ENCODE measurements around the gene DDX6.

DDX6 gene

GRCh38 chr11:118807800-118808778, 17.1 kb upstream of the DDX6 start:
- TF ChIP-seq NFIC (IDR thresholded peaks at IDR 0.05) (no peak), CREB1 (IDR thresholded peaks at IDR 0.05; ENCODE audit: low read depth) (no peak), FOXM1 (IDR thresholded peaks at IDR 0.05; ENCODE audit: borderline replicate concordance, low read depth) (no peak), ZBTB7A (IDR thresholded peaks at IDR 0.05; ENCODE audit: low read depth) (no peak)
- TF ChIP-seq, protein P1, sequence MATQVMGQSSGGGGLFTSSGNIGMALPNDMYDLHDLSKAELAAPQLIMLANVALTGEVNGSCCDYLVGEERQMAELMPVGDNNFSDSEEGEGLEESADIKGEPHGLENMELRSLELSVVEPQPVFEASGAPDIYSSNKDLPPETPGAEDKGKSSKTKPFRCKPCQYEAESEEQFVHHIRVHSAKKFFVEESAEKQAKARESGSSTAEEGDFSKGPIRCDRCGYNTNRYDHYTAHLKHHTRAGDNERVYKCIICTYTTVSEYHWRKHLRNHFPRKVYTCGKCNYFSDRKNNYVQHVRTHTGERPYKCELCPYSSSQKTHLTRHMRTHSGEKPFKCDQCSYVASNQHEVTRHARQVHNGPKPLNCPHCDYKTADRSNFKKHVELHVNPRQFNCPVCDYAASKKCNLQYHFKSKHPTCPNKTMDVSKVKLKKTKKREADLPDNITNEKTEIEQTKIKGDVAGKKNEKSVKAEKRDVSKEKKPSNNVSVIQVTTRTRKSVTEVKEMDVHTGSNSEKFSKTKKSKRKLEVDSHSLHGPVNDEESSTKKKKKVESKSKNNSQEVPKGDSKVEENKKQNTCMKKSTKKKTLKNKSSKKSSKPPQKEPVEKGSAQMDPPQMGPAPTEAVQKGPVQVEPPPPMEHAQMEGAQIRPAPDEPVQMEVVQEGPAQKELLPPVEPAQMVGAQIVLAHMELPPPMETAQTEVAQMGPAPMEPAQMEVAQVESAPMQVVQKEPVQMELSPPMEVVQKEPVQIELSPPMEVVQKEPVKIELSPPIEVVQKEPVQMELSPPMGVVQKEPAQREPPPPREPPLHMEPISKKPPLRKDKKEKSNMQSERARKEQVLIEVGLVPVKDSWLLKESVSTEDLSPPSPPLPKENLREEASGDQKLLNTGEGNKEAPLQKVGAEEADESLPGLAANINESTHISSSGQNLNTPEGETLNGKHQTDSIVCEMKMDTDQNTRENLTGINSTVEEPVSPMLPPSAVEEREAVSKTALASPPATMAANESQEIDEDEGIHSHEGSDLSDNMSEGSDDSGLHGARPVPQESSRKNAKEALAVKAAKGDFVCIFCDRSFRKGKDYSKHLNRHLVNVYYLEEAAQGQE (IDR thresholded peaks at IDR 0.05; ENCODE audit: low read depth): no peak

DNA sequence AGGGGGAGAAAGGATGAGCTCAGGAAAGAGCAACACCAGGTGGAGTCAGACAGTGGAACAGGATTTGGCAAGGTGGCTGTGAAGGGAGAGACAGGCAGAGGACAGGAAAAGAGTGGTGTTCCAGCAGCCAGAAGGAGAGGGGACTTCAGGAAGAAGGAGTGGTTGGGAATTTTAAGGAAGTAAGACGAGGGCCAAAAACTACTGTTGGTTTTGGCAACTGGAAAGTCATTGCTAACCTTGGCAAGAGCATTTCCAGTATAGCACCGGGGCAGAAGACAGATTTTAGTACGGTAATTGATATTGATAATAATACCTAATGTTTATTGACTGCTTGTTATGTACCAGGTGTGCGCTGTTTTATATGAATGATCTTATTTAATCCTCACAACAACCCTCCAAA, 15.4 kb upstream of the DDX6 start:
- TF ChIP-seq USF1 (IDR thresholded peaks at IDR 0.05) (no peak), CEBPB (IDR thresholded peaks at IDR 0.05) (no peak), CREB1 (IDR thresholded peaks at IDR 0.05; ENCODE audit: low read depth) (no peak), NFIC (IDR thresholded peaks at IDR 0.05) (no peak), TAF1 (IDR thresholded peaks at IDR 0.05; ENCODE audit: low read depth) (no peak), RAD21 (IDR thresholded peaks at IDR 0.05; ENCODE audit: low read depth) (no peak), TCF12 (IDR thresholded peaks at IDR 0.05; ENCODE audit: low read depth) (no peak), FOXM1 (IDR thresholded peaks at IDR 0.05; ENCODE audit: borderline replicate concordance, low read depth) (no peak), EP300 (IDR thresholded peaks at IDR 0.05; ENCODE audit: borderline replicate concordance) (no peak), YY1 (IDR thresholded peaks at IDR 0.05; ENCODE audit: low read depth) (no peak), TEAD4 (IDR thresholded peaks at IDR 0.05) (no peak), ZBTB7A (IDR thresholded peaks at IDR 0.05; ENCODE audit: low read depth) (no peak), MAX (IDR thresholded peaks at IDR 0.05) (no peak), EGR1 (IDR thresholded peaks at IDR 0.05) (no peak)
- TF ChIP-seq, protein P1 (IDR thresholded peaks at IDR 0.05; ENCODE audit: low read depth): no peak

DNA sequence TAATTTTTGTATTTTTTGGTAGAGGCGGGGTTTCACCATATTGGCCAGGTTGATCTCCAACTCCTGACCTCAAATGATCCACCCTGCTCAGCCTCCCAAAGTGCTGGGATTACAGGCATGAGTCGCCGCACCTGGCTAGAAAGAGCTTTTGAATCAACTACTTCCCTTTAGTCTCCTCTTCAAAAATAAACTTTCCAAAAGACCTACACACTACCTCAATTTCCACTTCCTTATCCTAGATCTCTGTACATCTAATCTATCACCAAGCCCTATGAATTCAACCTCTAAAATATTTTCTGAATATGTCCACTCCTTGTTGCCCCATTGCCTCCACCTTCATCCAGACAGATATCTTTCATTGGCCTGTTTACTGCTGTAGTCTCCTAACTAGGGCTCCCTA, 13.1 kb upstream of the DDX6 start:
- TF ChIP-seq CREB1 (IDR thresholded peaks at IDR 0.05; ENCODE audit: low read depth): no peak
- no peak for TF ChIP-seq NFIC (IDR thresholded peaks at IDR 0.05)
- TF ChIP-seq USF1 (IDR thresholded peaks at IDR 0.05): no peak
- no peak for TF ChIP-seq CEBPB (IDR thresholded peaks at IDR 0.05)

DNA sequence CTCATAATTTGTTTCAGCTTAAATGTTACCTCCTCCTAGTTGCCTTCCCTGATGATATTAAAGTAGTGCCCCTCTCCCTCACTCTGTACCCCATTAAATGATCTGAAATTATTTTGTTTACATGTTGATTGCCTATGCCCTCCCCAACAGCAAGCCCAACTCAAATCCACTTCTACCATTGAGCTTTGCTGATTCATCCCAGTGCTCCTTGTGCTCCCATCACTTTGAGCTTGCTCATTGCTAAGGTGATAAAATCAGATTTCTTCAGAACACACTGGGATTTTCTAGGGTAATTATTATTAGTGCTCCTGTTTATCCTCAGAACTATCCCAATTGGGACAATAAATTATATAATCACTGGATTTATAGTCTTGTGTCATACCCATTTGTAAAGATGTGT, 8.4 kb upstream of the DDX6 start:
- TF ChIP-seq CEBPB (IDR thresholded peaks at IDR 0.05): no peak
- no peak for TF ChIP-seq YY1 (IDR thresholded peaks at IDR 0.05; ENCODE audit: low read depth)
- no peak for TF ChIP-seq USF1 (IDR thresholded peaks at IDR 0.05)
- no peak for TF ChIP-seq CREB1 (IDR thresholded peaks at IDR 0.05; ENCODE audit: low read depth)
- TF ChIP-seq TAF1 (IDR thresholded peaks at IDR 0.05; ENCODE audit: low read depth): no peak
- TF ChIP-seq ZBTB7A (IDR thresholded peaks at IDR 0.05; ENCODE audit: low read depth): no peak
- no peak for TF ChIP-seq TCF12 (IDR thresholded peaks at IDR 0.05; ENCODE audit: low read depth)
- no peak for TF ChIP-seq RAD21 (IDR thresholded peaks at IDR 0.05; ENCODE audit: low read depth)
- TF ChIP-seq TEAD4 (IDR thresholded peaks at IDR 0.05): no peak
- TF ChIP-seq FOXM1 (IDR thresholded peaks at IDR 0.05; ENCODE audit: borderline replicate concordance, low read depth): no peak
- TF ChIP-seq EGR1 (IDR thresholded peaks at IDR 0.05): no peak
- no peak for TF ChIP-seq MAX (IDR thresholded peaks at IDR 0.05)
- TF ChIP-seq, protein P1 (IDR thresholded peaks at IDR 0.05; ENCODE audit: low read depth): no peak
- no peak for TF ChIP-seq EP300 (IDR thresholded peaks at IDR 0.05; ENCODE audit: borderline replicate concordance)
- no peak for TF ChIP-seq NFIC (IDR thresholded peaks at IDR 0.05)
